A549 (cell line): ENCODE data around the gene ANXA2. TPM values are rescaled to one million over a fixed set of nuclear protein-coding genes. Genes with fewer than 3 reads are reported as not detected.

ENCODE experiments used
- ATAC-seq, 2 experiments: fragments of 200-7000 bp in 1 of 2; fragments of >200 bp in 1 of 2; cut with Nextera tagmentation in 1 of 2; cut with Tn5 transposase in 1 of 2; 3 replicates each; pipeline versions ENCODE4 v1.8.0 to v1.9.1; 2018 to 2020; ENCODE audit warnings: mild to moderate bottlenecking in 1 of 2, moderate library complexity in 1 of 2
- CTCF ChIA-PET: fragments of 300-600 bp; sonication (Branson Sonifier 250); formaldehyde crosslinking; extraction: SDS; loops from one replicate; lab custom pipeline; 2021; ENCODE audit warnings: antibody characterized with exemption, inconsistent platforms; lab: Yijun Ruan, JAX
- POLR2A ChIA-PET: fragments of 350-600 bp; formaldehyde crosslinking; extraction: SDS; loops from one replicate; lab custom pipeline; 2021; ENCODE audit warnings: antibody characterized with exemption, inconsistent platforms; lab: Yijun Ruan, JAX
- DNase-seq, 2 experiments: peaks; one replicate each; pipeline versions ENCODE4 v3.0.0 to v3.0.0-alpha.2; 2011 to 2016; ENCODE audit warnings: low read depth in 1 of 2, low spot score in 1 of 2
- FAIRE-seq: peaks from 2 replicates; lab custom pipeline; 2011; peaks lifted over from hg19 to GRCh38; lab: Jason Lieb, UNC
- H3K27ac ChIP-seq, 2 experiments: fragments of >200 bp; sonication (Bioruptor Twin); formaldehyde crosslinking; 3 replicates each; pipeline ENCODE4 v1.5.1; 2016 to 2017
- H3K4me1 ChIP-seq: fragments of >200 bp; sonication (Bioruptor Twin); formaldehyde crosslinking; 3 replicates; pipeline ENCODE4 v1.6.1; 2016
- H3K4me2 ChIP-seq: fragments of >200 bp; sonication (Bioruptor Twin); formaldehyde crosslinking; 3 replicates; pipeline ENCODE4 v1.6.1; 2016
- H3K4me3 ChIP-seq: fragments of >200 bp; sonication (Bioruptor Twin); formaldehyde crosslinking; 3 replicates; pipeline ENCODE4 v1.5.1; 2016
- H3K9me3 ChIP-seq: fragments of >200 bp; sonication (Bioruptor Twin); formaldehyde crosslinking; 3 replicates; pipeline ENCODE4 v1.6.1; 2016
- CBX2 ChIP-seq: fragments of 200-600 bp; sonication (generic); IDR thresholded peaks from 2 replicates; pipeline ENCODE4 v1.6.1; 2016; ENCODE audit warnings: low read depth, mild to moderate bottlenecking, borderline replicate concordance
- CEBPB ChIP-seq, 2 experiments: fragments of >200 bp in 1 of 2; sonication (Bioruptor Twin) in 1 of 2; formaldehyde crosslinking in 1 of 2; IDR thresholded peaks; 2 replicates each; pipeline ENCODE4 v1.6.1; 2012 to 2016
- EHF ChIP-seq: fragments of 250-450 bp; sonication (Bioruptor Pico); IDR thresholded peaks from 2 replicates; pipeline ENCODE4 v1.5.0; 2020; ENCODE audit warnings: mild to moderate bottlenecking
- EP300 ChIP-seq, 2 experiments: fragments of >200 bp; sonication (Bioruptor Twin); formaldehyde crosslinking; IDR thresholded peaks; 2 replicates in 1 of 2; 3 replicates in 1 of 2; pipeline ENCODE4 v1.6.1; 2016 to 2017
- FOSB ChIP-seq: fragments of 250-450 bp; sonication (Bioruptor Pico); IDR thresholded peaks from 2 replicates; pipeline ENCODE4 v1.5.0; 2020; ENCODE audit warnings: mild to moderate bottlenecking, moderate library complexity
- HOXA7 ChIP-seq: fragments of 250-450 bp; sonication (Bioruptor Pico); IDR thresholded peaks from 2 replicates; pipeline ENCODE4 v1.5.0; 2020; ENCODE audit warnings: mild to moderate bottlenecking, moderate library complexity
- HOXB5 ChIP-seq: fragments of 250-450 bp; sonication (Bioruptor Pico); IDR thresholded peaks from 2 replicates; pipeline ENCODE4 v1.5.0; 2020; ENCODE audit warnings: mild to moderate bottlenecking, moderate library complexity
- JUN ChIP-seq, 2 experiments: fragments of >200 bp; sonication (Bioruptor Twin); formaldehyde crosslinking; IDR thresholded peaks; 2 replicates in 1 of 2; 3 replicates in 1 of 2; pipeline ENCODE4 v1.6.1; 2016 to 2017
- MAFK ChIP-seq: fragments of 450-650 bp; IDR thresholded peaks from 2 replicates; pipeline ENCODE4 v1.6.1; 2014; ENCODE audit not compliant: partially characterized antibody
- NPAS2 ChIP-seq: fragments of 250-450 bp; sonication (Bioruptor Pico); IDR thresholded peaks from 2 replicates; pipeline ENCODE4 v1.8.0; 2022; ENCODE audit warnings: mild to moderate bottlenecking, moderate library complexity, borderline replicate concordance
- PHF8 ChIP-seq: fragments of 200-600 bp; sonication (generic); IDR thresholded peaks from 2 replicates; pipeline ENCODE4 v1.6.1; 2016; ENCODE audit warnings: low read depth, mild to moderate bottlenecking, antibody characterized with exemption, moderate library complexity, borderline replicate concordance
- POLR2AphosphoS2 ChIP-seq: conservative IDR thresholded peaks from 2 replicates; pipeline ENCODE4 v1.6.1; 2012; ENCODE audit warnings: low read length, improper control_type of control experiment, inconsistent platforms
- RAD21 ChIP-seq, 2 experiments: fragments of >200 bp in 1 of 2; sonication (Bioruptor Twin) in 1 of 2; formaldehyde crosslinking in 1 of 2; IDR thresholded peaks in 1 of 2; conservative IDR thresholded peaks in 1 of 2; 2 replicates in 1 of 2; 3 replicates in 1 of 2; pipeline ENCODE4 v1.6.1; 2012 to 2018; ENCODE audit warnings: inconsistent platforms in 1 of 2
- RARB ChIP-seq: fragments of 250-450 bp; sonication (Bioruptor Pico); IDR thresholded peaks from 2 replicates; pipeline ENCODE4 v1.8.0; 2021; ENCODE audit warnings: mild to moderate bottlenecking, moderate library complexity
- TFCP2L1 ChIP-seq: fragments of 250-450 bp; sonication (Bioruptor Pico); IDR thresholded peaks from 2 replicates; pipeline ENCODE4 v1.5.0; 2021; ENCODE audit warnings: mild to moderate bottlenecking
- TP53 ChIP-seq: fragments of 250-450 bp; sonication (Bioruptor Pico); IDR thresholded peaks from 2 replicates; pipeline ENCODE4 v1.5.0; 2021; ENCODE audit warnings: mild to moderate bottlenecking, moderate library complexity
- ZC3H11A ChIP-seq: fragments of 450-650 bp; IDR thresholded peaks from 2 replicates; pipeline ENCODE4 v1.6.1; 2014; ENCODE audit warnings: antibody characterized with exemption, mild to moderate bottlenecking
- ZSCAN20 ChIP-seq: fragments of 250-450 bp; sonication (Bioruptor Pico); IDR thresholded peaks from 2 replicates; pipeline ENCODE4 v1.8.0; 2022; ENCODE audit warnings: mild to moderate bottlenecking, moderate library complexity
- WGBS: methylation state at CpG from one replicate; pipeline ENCODE4 v1.1.6; 2017; ENCODE audit errors: missing lambda C conversion rate; 5-methylcytosine and 5-hydroxymethylcytosine counted together
- polyA plus RNA-seq, 4 experiments: library from polyadenylated mRNA; depleted of rRNA in 3 of 4; stranded (reverse); fragments of >200 nt; fragmentation: RNase III in 1 of 4; extraction: RNeasy Plus Mini Kit Qiagen cat#74134 plus additional on column Dnase treatment in 1 of 4; gene quantifications; 2 replicates in 3 of 4; 3 replicates in 1 of 4; pipeline ENCODE4 v1.2.3, GENCODE V29; 2011 to 2017
- TF ChIP-seq, protein P1 (sequence below): IDR thresholded peaks from 2 replicates; pipeline ENCODE4 v1.6.1; 2012
- TF ChIP-seq, protein P2 (sequence below): fragments of >200 bp; sonication (Bioruptor Twin); formaldehyde crosslinking; IDR thresholded peaks from 2 replicates; pipeline ENCODE4 v1.6.1; 2016
- TF ChIP-seq, protein P3 (sequence below): fragments of >200 bp; sonication (Bioruptor Twin); formaldehyde crosslinking; IDR thresholded peaks from 3 replicates; pipeline ENCODE4 v1.6.1; 2016
- TF ChIP-seq, protein P4 (sequence below): fragments of 250-450 bp; sonication (Bioruptor Pico); IDR thresholded peaks from 2 replicates; pipeline ENCODE4 v1.5.0; 2021; ENCODE audit warnings: mild to moderate bottlenecking, moderate library complexity, borderline replicate concordance

The ANXA2 gene
- polyA plus RNA-seq, 2 of the 4 experiments (the other 2 are of a cell fraction) = 4,707 to 5,746 TPM

DNA sequence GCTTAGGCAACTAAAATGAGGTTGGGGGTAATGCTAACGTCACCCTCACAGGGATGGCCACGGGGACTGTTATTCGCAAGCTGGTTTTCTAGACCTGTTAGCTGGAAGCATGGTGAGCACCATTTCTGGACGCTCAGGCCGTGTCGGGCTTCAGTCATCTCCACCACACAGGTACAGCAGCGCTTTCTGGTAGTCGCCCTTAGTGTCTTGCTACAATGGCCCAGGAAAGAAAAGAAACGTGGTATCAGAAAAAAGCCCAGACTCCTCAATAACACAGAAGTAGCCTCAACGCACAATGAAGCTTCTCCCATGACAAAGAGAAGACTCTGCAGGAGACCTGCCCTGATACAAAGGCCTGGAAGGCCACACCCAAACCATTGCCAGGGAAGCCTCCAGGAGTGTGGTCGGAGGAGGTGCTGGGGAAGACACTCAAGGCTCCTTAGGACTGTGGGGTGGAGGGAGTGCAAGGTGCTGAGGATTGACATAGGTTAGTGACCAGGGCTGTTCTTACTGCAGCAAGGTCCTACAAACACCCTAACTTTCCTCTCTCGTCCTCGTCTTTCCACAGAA is 50.2 kb downstream of the ANXA2 start:
- POLR2A ChIA-PET = no interaction called here

DNA sequence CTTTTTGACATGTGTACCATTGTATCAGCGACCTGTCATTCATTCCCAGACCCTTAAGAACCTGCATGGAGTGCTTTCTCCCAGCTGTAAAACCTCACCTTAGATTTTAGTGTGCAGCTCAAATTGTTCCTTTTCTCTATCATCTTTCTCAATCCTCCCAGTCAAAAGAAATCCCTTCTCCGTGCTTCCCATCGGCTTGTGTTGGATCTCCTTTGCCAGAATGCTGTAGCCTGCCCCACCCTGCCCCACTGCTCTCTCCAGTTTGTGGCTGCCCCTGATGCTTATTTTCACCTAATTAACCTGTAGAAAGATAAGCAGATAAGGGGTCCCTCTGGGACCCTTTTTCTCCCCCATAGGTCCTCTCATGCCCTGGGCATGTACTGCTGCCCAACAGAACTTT is 51.1 kb downstream of the ANXA2 start:
- H3K4me1 ChIP-seq = peaks cover 79% of the 10 kb centered on the region
- no peak for DNase-seq
- H3K9me3 ChIP-seq = no peaks in the 10 kb centered on the region
- H3K4me2 ChIP-seq = no peak overlapping the region
- CTCF ChIA-PET = interaction anchor here (1.0 to 7.4 kb wide), 4 partner anchors 13 to 656 kb away, joined by 4 to 51 read pairs (median 6); no protein-coding TSS in a partner anchor
- peak; percentile 79 for TF ChIP-seq RARB (CRISPR knock-in tag)
- peak; percentile 74 for TF ChIP-seq TFCP2L1 (CRISPR knock-in tag)
- TF ChIP-seq PHF8 = no peak
- 0 out of 2 replicates have a peak, but pooled peaks have one; percentile 10 for TF ChIP-seq FOSB (CRISPR knock-in tag)
- TF ChIP-seq, protein P1, sequence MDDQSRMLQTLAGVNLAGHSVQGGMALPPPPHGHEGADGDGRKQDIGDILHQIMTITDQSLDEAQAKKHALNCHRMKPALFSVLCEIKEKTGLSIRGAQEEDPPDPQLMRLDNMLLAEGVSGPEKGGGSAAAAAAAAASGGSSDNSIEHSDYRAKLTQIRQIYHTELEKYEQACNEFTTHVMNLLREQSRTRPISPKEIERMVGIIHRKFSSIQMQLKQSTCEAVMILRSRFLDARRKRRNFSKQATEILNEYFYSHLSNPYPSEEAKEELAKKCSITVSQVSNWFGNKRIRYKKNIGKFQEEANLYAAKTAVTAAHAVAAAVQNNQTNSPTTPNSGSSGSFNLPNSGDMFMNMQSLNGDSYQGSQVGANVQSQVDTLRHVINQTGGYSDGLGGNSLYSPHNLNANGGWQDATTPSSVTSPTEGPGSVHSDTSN = no peak
- peak; percentile 93 for TF ChIP-seq POLR2AphosphoS2
- TF ChIP-seq HOXA7 = peak; percentile 71
- no peak for TF ChIP-seq EP300 (IDR thresholded peaks at IDR 0.05)
- TF ChIP-seq NPAS2 (CRISPR knock-in tag) = no peak
- no peak overlapping the region for H3K4me3 ChIP-seq
- no peak for ATAC-seq
- WGBS = 87% methylated on average over 3 of the region's 3 CpGs
- peak overlapping the region in 1 of 2 experiments; percentile 38; a peak in 2 of 6 replicates for H3K27ac ChIP-seq
- POLR2A ChIA-PET = no interaction called here
- no peak for FAIRE-seq

More for the DNA sequence above, 50.2 kb downstream of the ANXA2 start:
- H3K4me1 ChIP-seq = peaks cover 84% of the 10 kb centered on the region
- no peak overlapping the region for H3K4me2 ChIP-seq
- peak overlapping the region in 1 of 2 experiments; percentile 38; a peak in 3 of 6 replicates for H3K27ac ChIP-seq
- FAIRE-seq (no peak), DNase-seq (no peak), ATAC-seq (no peak)
- TF ChIP-seq, protein P2, sequence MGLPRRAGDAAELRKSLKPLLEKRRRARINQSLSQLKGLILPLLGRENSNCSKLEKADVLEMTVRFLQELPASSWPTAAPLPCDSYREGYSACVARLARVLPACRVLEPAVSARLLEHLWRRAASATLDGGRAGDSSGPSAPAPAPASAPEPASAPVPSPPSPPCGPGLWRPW = no peak
- TF ChIP-seq CBX2 = no peak
- peak; percentile 86; the same call in 1 of the 2 replicates for TF ChIP-seq POLR2AphosphoS2
- WGBS = 92% methylated on average over 13 of the region's 13 CpGs
- CTCF ChIA-PET = interaction anchor here (0.8 to 7.4 kb wide), 9 partner anchors 12 to 657 kb away, joined by 3 to 51 read pairs (median 4); no protein-coding TSS in a partner anchor
- no peaks in the 10 kb centered on the region for H3K9me3 ChIP-seq
- H3K4me3 ChIP-seq = no peak overlapping the region

DNA sequence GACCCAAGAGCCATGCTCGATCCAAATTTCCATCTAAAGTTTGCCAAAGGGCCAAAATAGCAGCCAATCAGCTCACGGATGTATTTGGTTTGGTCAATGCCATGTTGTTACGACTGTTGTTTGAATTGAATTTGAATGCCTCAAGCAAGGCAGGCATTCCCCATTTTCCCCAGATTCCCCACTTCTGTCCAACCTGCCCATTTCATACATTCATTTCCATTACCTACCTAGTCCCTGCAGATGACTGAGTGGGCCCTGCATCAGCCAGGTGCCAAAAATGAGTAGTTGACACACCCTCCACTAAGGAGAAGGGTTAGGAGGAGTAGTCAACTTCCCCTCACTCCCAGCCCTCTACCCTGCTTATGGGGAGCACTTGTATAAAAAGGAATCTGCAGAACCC is 51.7 kb downstream of the ANXA2 start:
- CTCF ChIA-PET = interaction anchor here (2.7 to 7.4 kb wide), 2 partner anchors 13 to 17 kb away, joined by 6 to 51 read pairs; no protein-coding TSS in a partner anchor
- POLR2A ChIA-PET = no interaction called here
- 82% methylated on average over 3 of the region's 3 CpGs for WGBS

DNA sequence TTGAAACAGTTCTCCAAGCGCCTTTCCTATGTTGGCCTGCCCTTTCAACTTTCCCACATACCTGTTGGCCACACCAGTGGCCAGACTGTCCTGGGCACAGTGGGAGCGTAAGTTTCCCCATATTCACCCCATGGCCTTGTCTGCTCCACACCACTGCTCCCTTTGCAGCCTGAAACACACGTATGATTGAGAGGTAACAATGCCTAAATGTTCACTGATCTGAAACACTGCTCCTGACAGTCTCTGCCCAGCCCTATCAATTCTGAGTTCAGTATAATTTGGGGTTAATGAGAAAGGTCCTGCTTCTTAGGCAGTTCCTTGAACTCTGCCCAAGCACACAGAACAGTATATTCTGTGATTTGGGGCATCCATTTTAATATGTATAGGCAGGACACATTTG is 52.2 kb downstream of the ANXA2 start:
- ChIA-PET POLR2A (no interaction called here), CTCF (interaction anchor here (2.0 to 7.4 kb wide), 4 partner anchors 14 to 19 kb away, joined by 6 to 77 read pairs (median 30); no protein-coding TSS in a partner anchor)
- 91% methylated on average over 3 of the region's 3 CpGs for WGBS

More for the DNA sequence above, 51.7 kb downstream of the ANXA2 start:
- peak; percentile 84 for TF ChIP-seq FOSB (CRISPR knock-in tag)
- TF ChIP-seq ZSCAN20 (CRISPR knock-in tag) = no peak
- TF ChIP-seq, all 56 proteins: peak for 1
- Histone ChIP-seq H3K9me3 (no peaks in the 10 kb centered on the region), H3K4me3 (no peak overlapping the region), H3K4me1 (peaks cover 79% of the 10 kb centered on the region), H3K27ac (no peak overlapping the region; a peak in 1 of 6 replicates), H3K4me2 (no peak overlapping the region)
- no peak for DNase-seq
- ATAC-seq = peak in 1 of 2 experiments; percentile 1; a peak in 2 of 6 replicates
- no peak for FAIRE-seq

More for the DNA sequence above, 52.2 kb downstream of the ANXA2 start:
- H3K4me2 ChIP-seq = no peak overlapping the region
- peak; percentile 13 for FAIRE-seq
- H3K9me3 ChIP-seq = no peaks in the 10 kb centered on the region
- no peak for DNase-seq
- H3K4me3 ChIP-seq = no peak overlapping the region
- TF ChIP-seq ZC3H11A (no peak), RARB (CRISPR knock-in tag) (peak; percentile 53; the same call in 1 of the 2 replicates), HOXB5 (0 out of 2 replicates have a peak, but pooled peaks have one; percentile 37), EHF (peak; percentile 74; the same call in 1 of the 2 replicates), RAD21 (conservative IDR thresholded peaks at IDR 0.05 in 1 of 2, IDR thresholded peaks at IDR 0.05 in 1 of 2) (no peak), FOSB (CRISPR knock-in tag) (peak; percentile 90), CEBPB (IDR thresholded peaks at IDR 0.05) (no peak), HOXA7 (peak; percentile 93), TP53 (peak; percentile 73; the same call in 1 of the 2 replicates), JUN (IDR thresholded peaks at IDR 0.05) (peak in 1 of 2 experiments; percentile 8; a peak in 1 of 5 replicates), TFCP2L1 (CRISPR knock-in tag) (0 out of 2 replicates have a peak, but pooled peaks have one; percentile 34), MAFK (no peak)
- TF ChIP-seq, protein P3, sequence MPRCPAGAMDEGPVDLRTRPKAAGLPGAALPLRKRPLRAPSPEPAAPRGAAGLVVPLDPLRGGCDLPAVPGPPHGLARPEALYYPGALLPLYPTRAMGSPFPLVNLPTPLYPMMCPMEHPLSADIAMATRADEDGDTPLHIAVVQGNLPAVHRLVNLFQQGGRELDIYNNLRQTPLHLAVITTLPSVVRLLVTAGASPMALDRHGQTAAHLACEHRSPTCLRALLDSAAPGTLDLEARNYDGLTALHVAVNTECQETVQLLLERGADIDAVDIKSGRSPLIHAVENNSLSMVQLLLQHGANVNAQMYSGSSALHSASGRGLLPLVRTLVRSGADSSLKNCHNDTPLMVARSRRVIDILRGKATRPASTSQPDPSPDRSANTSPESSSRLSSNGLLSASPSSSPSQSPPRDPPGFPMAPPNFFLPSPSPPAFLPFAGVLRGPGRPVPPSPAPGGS = no peak
- TF ChIP-seq, protein P4, sequence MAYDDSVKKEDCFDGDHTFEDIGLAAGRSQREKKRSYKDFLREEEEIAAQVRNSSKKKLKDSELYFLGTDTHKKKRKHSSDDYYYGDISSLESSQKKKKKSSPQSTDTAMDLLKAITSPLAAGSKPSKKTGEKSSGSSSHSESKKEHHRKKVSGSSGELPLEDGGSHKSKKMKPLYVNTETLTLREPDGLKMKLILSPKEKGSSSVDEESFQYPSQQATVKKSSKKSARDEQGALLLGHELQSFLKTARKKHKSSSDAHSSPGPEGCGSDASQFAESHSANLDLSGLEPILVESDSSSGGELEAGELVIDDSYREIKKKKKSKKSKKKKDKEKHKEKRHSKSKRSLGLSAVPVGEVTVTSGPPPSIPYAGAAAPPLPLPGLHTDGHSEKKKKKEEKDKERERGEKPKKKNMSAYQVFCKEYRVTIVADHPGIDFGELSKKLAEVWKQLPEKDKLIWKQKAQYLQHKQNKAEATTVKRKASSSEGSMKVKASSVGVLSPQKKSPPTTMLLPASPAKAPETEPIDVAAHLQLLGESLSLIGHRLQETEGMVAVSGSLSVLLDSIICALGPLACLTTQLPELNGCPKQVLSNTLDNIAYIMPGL (CRISPR knock-in tag) = 0 out of 2 replicates have a peak, but pooled peaks have one; percentile 28
- H3K27ac ChIP-seq = peak overlapping the region in 1 of 2 experiments; percentile 1; a peak in 2 of 6 replicates
- ATAC-seq = peak in 1 of 2 experiments; percentile 1; a peak in 3 of 6 replicates
- H3K4me1 ChIP-seq = peaks cover 79% of the 10 kb centered on the region
